Measurements from ENCODE around the gene ARHGAP31.

GRCh38 chr3:119401069-119401468 is 106.9 kb downstream of the ARHGAP31 start:
- no peak for TF ChIP-seq CTCF (IDR thresholded peaks at IDR 0.05)
- no peak for TF ChIP-seq POLR2A (IDR thresholded peaks at IDR 0.05)
